AG09309 (cell line): ENCODE results near the gene GRK2.

Experiments
- DNase-seq: peaks from one replicate; pipeline ENCODE4 v3.0.0-alpha.2; 2010; ENCODE audit warnings: low read depth
- H3K4me3 ChIP-seq: 2 replicates; pipeline ENCODE4 v1.5.1; 2011; ENCODE audit warnings: mild to moderate bottlenecking, low read depth, low read length, moderate library complexity; ENCODE audit not compliant: control insufficient read depth
- TF ChIP-seq, protein P1 (sequence below): IDR thresholded peaks from 2 replicates; pipeline ENCODE4 v1.5.1; 2011; ENCODE audit warnings: mild to moderate bottlenecking, low read depth, low read length, inconsistent platforms; ENCODE audit not compliant: insufficient read depth, control insufficient read depth; ENCODE audit errors: missing control alignments

Gene GRK2

DNA sequence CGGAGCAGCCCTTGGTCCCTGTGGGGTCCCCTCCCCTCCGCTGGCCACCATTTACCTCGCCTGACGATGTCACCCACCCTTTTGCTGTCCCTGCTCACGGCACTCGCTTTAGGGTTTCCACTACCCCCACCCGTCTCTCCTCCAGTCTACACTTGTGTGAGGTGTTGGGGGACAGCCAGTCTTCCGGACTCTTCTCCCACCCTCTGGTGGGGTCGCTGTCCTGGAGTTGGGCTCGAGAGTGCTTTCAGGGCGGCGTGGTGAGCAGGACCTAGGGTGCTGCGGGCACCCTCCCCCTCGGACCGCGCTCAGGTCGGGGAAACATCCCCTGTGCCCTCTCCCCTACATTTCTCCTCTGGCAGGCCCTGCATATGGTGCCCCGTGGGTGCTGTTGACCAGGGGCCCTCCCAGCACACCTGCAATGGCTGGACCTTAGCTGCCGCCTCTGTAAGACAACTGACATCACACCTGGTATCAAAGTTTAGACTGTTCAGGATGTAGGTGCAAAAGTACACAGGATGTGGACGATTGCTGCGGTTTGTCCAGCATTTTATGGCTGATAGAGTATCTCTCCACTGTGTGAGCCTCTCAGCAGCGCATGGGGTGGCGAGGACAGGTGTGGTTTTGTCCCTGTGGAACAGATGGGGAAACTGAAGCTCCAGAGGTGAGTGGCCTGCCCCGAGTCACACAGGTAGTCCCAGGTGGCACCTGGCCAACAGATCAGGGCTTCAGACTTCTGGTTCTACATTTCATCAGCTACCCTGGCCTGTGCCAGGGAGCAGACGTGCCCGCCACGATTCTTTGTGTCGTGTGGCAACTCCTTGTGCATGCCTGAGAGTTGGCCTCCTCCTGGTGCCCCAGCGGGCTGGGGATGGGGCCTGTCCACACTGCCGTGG, 1.2 kb downstream of the GRK2 start:
- no peak for DNase-seq
- TF ChIP-seq, protein P1, sequence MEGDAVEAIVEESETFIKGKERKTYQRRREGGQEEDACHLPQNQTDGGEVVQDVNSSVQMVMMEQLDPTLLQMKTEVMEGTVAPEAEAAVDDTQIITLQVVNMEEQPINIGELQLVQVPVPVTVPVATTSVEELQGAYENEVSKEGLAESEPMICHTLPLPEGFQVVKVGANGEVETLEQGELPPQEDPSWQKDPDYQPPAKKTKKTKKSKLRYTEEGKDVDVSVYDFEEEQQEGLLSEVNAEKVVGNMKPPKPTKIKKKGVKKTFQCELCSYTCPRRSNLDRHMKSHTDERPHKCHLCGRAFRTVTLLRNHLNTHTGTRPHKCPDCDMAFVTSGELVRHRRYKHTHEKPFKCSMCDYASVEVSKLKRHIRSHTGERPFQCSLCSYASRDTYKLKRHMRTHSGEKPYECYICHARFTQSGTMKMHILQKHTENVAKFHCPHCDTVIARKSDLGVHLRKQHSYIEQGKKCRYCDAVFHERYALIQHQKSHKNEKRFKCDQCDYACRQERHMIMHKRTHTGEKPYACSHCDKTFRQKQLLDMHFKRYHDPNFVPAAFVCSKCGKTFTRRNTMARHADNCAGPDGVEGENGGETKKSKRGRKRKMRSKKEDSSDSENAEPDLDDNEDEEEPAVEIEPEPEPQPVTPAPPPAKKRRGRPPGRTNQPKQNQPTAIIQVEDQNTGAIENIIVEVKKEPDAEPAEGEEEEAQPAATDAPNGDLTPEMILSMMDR = no peak
- H3K4me3 ChIP-seq = peak overlapping the region; percentile 83

- H3K4me3 ChIP-seq = peak overlapping the region; percentile 83
- DNase-seq = no peak
- TF ChIP-seq, protein P1 = no peak
These were observed 2.0 kb downstream of the GRK2 start for GRCh38 chr11:67268081-67268961.

- no peak for DNase-seq
- H3K4me3 ChIP-seq = no peak overlapping the region
- TF ChIP-seq, protein P1 = no peak
These were observed 2.6 kb downstream of the GRK2 start for GRCh38 chr11:67268962-67269268.

- DNase-seq = no peak
- TF ChIP-seq, protein P1 = no peak
- no peak overlapping the region for H3K4me3 ChIP-seq
These were observed 3.4 kb downstream of the GRK2 start for GRCh38 chr11:67269401-67270255.

DNA sequence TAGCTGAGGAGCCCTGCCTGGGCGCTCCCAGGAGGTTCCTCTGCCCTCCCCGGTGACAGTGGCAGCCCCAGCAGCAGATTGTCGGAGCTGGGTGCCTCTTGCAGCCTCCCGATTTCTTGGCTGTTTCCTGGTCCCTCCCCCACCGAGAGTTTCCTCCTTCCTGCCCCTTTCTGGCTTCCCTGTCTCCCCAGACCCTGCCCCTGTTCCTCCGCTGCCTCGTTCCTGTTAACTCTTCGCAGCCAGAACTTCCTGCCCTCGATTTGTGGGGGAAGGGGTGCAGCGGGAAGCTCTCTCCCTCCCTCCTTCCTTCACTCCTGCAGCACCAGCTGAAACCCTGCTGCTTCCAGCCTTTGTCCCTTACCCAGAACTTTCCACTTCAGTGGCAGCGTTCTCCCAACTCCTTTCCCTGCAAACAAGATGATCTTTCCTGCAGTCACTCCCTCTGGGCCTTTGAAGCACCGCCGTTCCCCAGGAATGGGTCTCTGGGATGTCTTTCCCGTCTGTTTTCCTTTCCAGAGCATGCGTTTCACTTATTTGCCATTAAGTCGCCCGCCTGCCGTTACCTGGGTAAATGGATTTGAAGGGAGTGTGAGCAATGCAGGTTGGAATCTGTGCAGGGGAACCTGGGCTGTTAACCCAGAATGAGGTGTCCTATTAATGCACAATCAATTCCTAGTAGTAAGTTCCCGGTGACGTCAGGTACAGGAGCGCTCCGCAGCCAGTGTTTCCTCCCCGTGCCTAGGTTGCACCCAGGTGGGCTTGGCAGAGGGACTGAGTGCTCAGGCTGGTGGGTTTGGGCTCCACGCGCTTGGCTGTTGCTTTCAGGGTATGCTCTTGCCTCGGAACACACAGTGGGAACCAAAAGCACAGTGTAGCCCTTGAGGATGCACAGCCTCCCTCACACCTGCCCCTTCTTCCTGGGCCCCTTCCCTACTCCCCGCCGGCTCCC, 4.3 kb downstream of the GRK2 start:
- TF ChIP-seq, protein P1 = no peak
- H3K4me3 ChIP-seq = no peak overlapping the region
- no peak for DNase-seq
